AG10803 (cell line): Measurements from ENCODE around the gene TBRG4.

Experiments used
- DNase-seq: peaks from one replicate; pipeline ENCODE4 v3.0.0; 2010; ENCODE audit warnings: low read depth
- H3K4me3 ChIP-seq: 2 replicates; pipeline ENCODE4 v1.5.1; 2011; ENCODE audit warnings: mild to moderate bottlenecking, low read length, control low read depth
- CTCF ChIP-seq: conservative IDR thresholded peaks from 2 replicates; pipeline ENCODE4 v1.5.1; 2011; ENCODE audit warnings: mild to moderate bottlenecking, low read length, control low read depth, inconsistent platforms

Gene TBRG4

GRCh38 chr7:45088146-45088701, 23.3 kb downstream of the TBRG4 start:
- TF ChIP-seq CTCF, result no peak
- no peak for DNase-seq
- H3K4me3 ChIP-seq, result peak overlapping the region; percentile 67

- DNase-seq, result no peak
- no peak for TF ChIP-seq CTCF
- peak overlapping the region; percentile 67; the same call in 1 of the 2 replicates for H3K4me3 ChIP-seq
Observed at GRCh38 chr7:45087301-45088145, 24.0 kb downstream of the TBRG4 start.

GRCh38 chr7:45086331-45087065, 25.0 kb downstream of the TBRG4 start:
- TF ChIP-seq CTCF, result no peak
- H3K4me3 ChIP-seq, result no peak overlapping the region
- no peak for DNase-seq

- no peak for TF ChIP-seq CTCF
- DNase-seq, result no peak
- no peak overlapping the region for H3K4me3 ChIP-seq
Observed at GRCh38 chr7:45085619-45086200, 25.8 kb downstream of the TBRG4 start.

- no peak for DNase-seq
- H3K4me3 ChIP-seq, result no peak overlapping the region
- TF ChIP-seq CTCF, result no peak
Observed at GRCh38 chr7:45084901-45085618, 26.4 kb downstream of the TBRG4 start.

GRCh38 chr7:45084336-45084735, 27.2 kb downstream of the TBRG4 start:
- DNase-seq, result no peak
- TF ChIP-seq CTCF, result no peak
- no peak overlapping the region for H3K4me3 ChIP-seq
